Nephron progenitor cell (in vitro differentiated cells): ENCODE data around the gene TMEM240.
"Not testable (repeated sequence)": the region's sequence is repeated elsewhere in the genome, so short reads cannot be mapped to it uniquely, and the experiment has no call there.

ENCODE experiments used
- DNase-seq: peaks from one replicate; pipeline ENCODE4 v3.0.0; 2021
- H3K27ac Mint-ChIP-seq: 2 replicates; pipeline ENCODE4 v1.8.0; 2021; ENCODE audit warnings: mild to moderate bottlenecking, moderate library complexity, mixed read lengths
- H3K27me3 Mint-ChIP-seq: 2 replicates; pipeline ENCODE4 v1.8.0; 2021; ENCODE audit warnings: mild to moderate bottlenecking, low read depth, mixed read lengths; ENCODE audit not compliant: poor library complexity
- H3K36me3 Mint-ChIP-seq: 2 replicates; pipeline ENCODE4 v1.8.0; 2021; ENCODE audit warnings: low read depth, mixed read lengths
- H3K4me1 Mint-ChIP-seq: 2 replicates; pipeline ENCODE4 v1.8.0; 2021; ENCODE audit warnings: mixed read lengths
- H3K4me3 Mint-ChIP-seq: 2 replicates; pipeline ENCODE4 v1.8.0; 2021; ENCODE audit warnings: mild to moderate bottlenecking, moderate library complexity, mixed read lengths
- H3K9me3 Mint-ChIP-seq: 2 replicates; pipeline ENCODE4 v1.8.0; 2021; ENCODE audit warnings: mild to moderate bottlenecking, moderate library complexity, mixed read lengths
- CTCF ChIP-seq: fragments of 200-600 bp; sonication (generic); IDR thresholded peaks from 2 replicates; pipeline ENCODE4 v1.5.0; 2021; ENCODE audit warnings: antibody characterized with exemption

The TMEM240 gene

GRCh38 chr1:1489861-1490260, 50.6 kb downstream of the TMEM240 start:
- Mint-ChIP-seq H3K27ac (no peak overlapping the region), H3K4me3 (no peak overlapping the region), H3K36me3 (peaks cover 54% of the 10 kb centered on the region), H3K9me3 (peaks cover 33% of the 10 kb centered on the region), H3K4me1 (no peaks in the 10 kb centered on the region), H3K27me3 (no peaks in the 10 kb centered on the region)
- TF ChIP-seq CTCF, result no peak
- DNase-seq, result no peak

- DNase-seq, result no peak
- peaks cover 54% of the 10 kb centered on the region for H3K36me3 Mint-ChIP-seq
- H3K4me1 Mint-ChIP-seq, result no peaks in the 10 kb centered on the region
- TF ChIP-seq CTCF, result no peak
- peaks cover 33% of the 10 kb centered on the region for H3K9me3 Mint-ChIP-seq
- H3K27ac Mint-ChIP-seq, result no peak overlapping the region
- no peak overlapping the region for H3K4me3 Mint-ChIP-seq
- no peaks in the 10 kb centered on the region for H3K27me3 Mint-ChIP-seq
Observed at GRCh38 chr1:1489231-1489630, 51.2 kb downstream of the TMEM240 start.

- TF ChIP-seq CTCF, result no peak
- DNase-seq, result no peak
- no peak overlapping the region for H3K27ac Mint-ChIP-seq
- peaks cover 47% of the 10 kb centered on the region for H3K36me3 Mint-ChIP-seq
- no peak overlapping the region for H3K4me3 Mint-ChIP-seq
- H3K4me1 Mint-ChIP-seq, result no peaks in the 10 kb centered on the region
- H3K27me3 Mint-ChIP-seq, result no peaks in the 10 kb centered on the region
- peaks cover 20% of the 10 kb centered on the region for H3K9me3 Mint-ChIP-seq
Observed at GRCh38 chr1:1487701-1488100, 52.7 kb downstream of the TMEM240 start.

GRCh38 chr1:1485755-1486317, 54.6 kb downstream of the TMEM240 start:
- H3K36me3 Mint-ChIP-seq, result peaks cover 31% of the 10 kb centered on the region
- DNase-seq, H3K27ac Mint-ChIP-seq, H3K9me3 Mint-ChIP-seq, H3K27me3 Mint-ChIP-seq, H3K4me1 Mint-ChIP-seq, H3K4me3 Mint-ChIP-seq: not testable (repeated sequence)

- not testable (repeated sequence) for H3K27me3 Mint-ChIP-seq, H3K9me3 Mint-ChIP-seq, DNase-seq, H3K4me3 Mint-ChIP-seq, H3K27ac Mint-ChIP-seq, H3K4me1 Mint-ChIP-seq
- H3K36me3 Mint-ChIP-seq, result peaks cover 25% of the 10 kb centered on the region
Observed at GRCh38 chr1:1484976-1485750, 55.3 kb downstream of the TMEM240 start.
